Measurements from ENCODE around the gene KCNB1.

Gene KCNB1

GRCh38 chr20:49403911-49404310 lies 78.6 kb downstream of the KCNB1 start:
- DNase-seq (ENCODE audit: low read depth), result no peak
- TF ChIP-seq CTCF (IDR thresholded peaks at IDR 0.05; ENCODE audit: control insufficient read depth, extremely low read depth, insufficient read depth), result no peak
- H3K4me3 ChIP-seq (ENCODE audit: low read depth, low read length), result no peak overlapping the region

GRCh38 chr20:49403012-49403411 lies 79.5 kb downstream of the KCNB1 start:
- DNase-seq (ENCODE audit: low read depth), result no peak
- TF ChIP-seq CTCF (IDR thresholded peaks at IDR 0.05; ENCODE audit: control insufficient read depth, extremely low read depth, insufficient read depth), result no peak
- H3K4me3 ChIP-seq (ENCODE audit: low read depth, low read length), result no peak overlapping the region

- no peak for DNase-seq (ENCODE audit: low read depth)
- H3K4me3 ChIP-seq (ENCODE audit: low read depth, low read length), result no peak overlapping the region
These were observed 81.6 kb downstream of the KCNB1 start for GRCh38 chr20:49400904-49401303.

GRCh38 chr20:49400410-49400809 lies 82.1 kb downstream of the KCNB1 start:
- no peak for TF ChIP-seq CTCF (IDR thresholded peaks at IDR 0.05; ENCODE audit: control insufficient read depth, extremely low read depth, insufficient read depth)
- no peak overlapping the region for H3K4me3 ChIP-seq (ENCODE audit: low read depth, low read length)
- DNase-seq (ENCODE audit: low read depth), result no peak

More at GRCh38 chr20:49400904-49401303, 81.6 kb downstream of the KCNB1 start:
- no peak for TF ChIP-seq CTCF (IDR thresholded peaks at IDR 0.05; ENCODE audit: control insufficient read depth, extremely low read depth, insufficient read depth)

- TF ChIP-seq CTCF (IDR thresholded peaks at IDR 0.05; ENCODE audit: control insufficient read depth, extremely low read depth, insufficient read depth), result no peak
- no peak overlapping the region for H3K4me3 ChIP-seq (ENCODE audit: low read depth, low read length)
- DNase-seq (ENCODE audit: low read depth), result no peak
These were observed 83.1 kb downstream of the KCNB1 start for GRCh38 chr20:49399329-49399728.

- TF ChIP-seq CTCF (IDR thresholded peaks at IDR 0.05; ENCODE audit: control insufficient read depth, extremely low read depth, insufficient read depth), result no peak
- H3K4me3 ChIP-seq (ENCODE audit: low read depth, low read length), result no peak overlapping the region
- no peak for DNase-seq (ENCODE audit: low read depth)
These were observed 83.9 kb downstream of the KCNB1 start for GRCh38 chr20:49398401-49399144.

- DNase-seq (ENCODE audit: low read depth), result no peak
- H3K4me3 ChIP-seq (ENCODE audit: low read depth, low read length), result no peak overlapping the region
- TF ChIP-seq CTCF (IDR thresholded peaks at IDR 0.05; ENCODE audit: control insufficient read depth, extremely low read depth, insufficient read depth), result no peak
These were observed 84.9 kb downstream of the KCNB1 start for GRCh38 chr20:49397525-49397924.

Measured in LNCaP clone FGC (cell line).